H1 (cell line): ENCODE measurements around the gene ASTN2. TPM values are rescaled to one million over a fixed set of nuclear protein-coding genes. Genes with fewer than 3 reads are reported as not detected.
A peak's percentile ranks its signal among the peaks of the same experiment; 100 is the strongest.

Experiments
- CTCF ChIA-PET: fragments of 300-600 bp; sonication (Branson Sonifier 250); formaldehyde crosslinking; loops from one replicate; lab custom pipeline; 2021; ENCODE audit not compliant: partially characterized antibody; lab: Charles Lee
- POLR2A ChIA-PET: fragments of 300-600 bp; sonication (Branson Sonifier 250); formaldehyde crosslinking; loops from one replicate; lab custom pipeline; 2021; ENCODE audit warnings: inconsistent platforms; ENCODE audit not compliant: partially characterized antibody; lab: Charles Lee
- DNase-seq, 2 experiments: peaks; one replicate each; pipeline versions ENCODE4 v3.0.0 to v3.0.0-alpha.2; 2010 to 2022; ENCODE audit warnings: low spot score in 2 of 2, low read depth in 1 of 2, mixed read lengths in 1 of 2
- FAIRE-seq: peaks from 2 replicates; lab custom pipeline; 2011; peaks lifted over from hg19 to GRCh38; lab: Jason Lieb, UNC
- H2AFZ ChIP-seq: 2 replicates; pipeline ENCODE4 v1.8.1; 2012; ENCODE audit warnings: low read length, inconsistent platforms
- H2AK5ac ChIP-seq: 2 replicates; pipeline ENCODE4 v1.6.1; 2013; ENCODE audit warnings: low read depth, low read length
- H2BK120ac ChIP-seq: replicated peaks from 2 replicates; pipeline ENCODE3; 2013; ENCODE audit warnings: low read depth, low read length, inconsistent platforms
- H2BK12ac ChIP-seq: 2 replicates; pipeline ENCODE4 v1.6.1; 2013; ENCODE audit warnings: low read depth, low read length
- H2BK15ac ChIP-seq: 2 replicates; pipeline ENCODE4 v1.6.1; 2013; ENCODE audit warnings: low read length
- H2BK20ac ChIP-seq: 2 replicates; pipeline ENCODE4 v1.6.1; 2013; ENCODE audit warnings: low read length
- H2BK5ac ChIP-seq: 2 replicates; pipeline ENCODE4 v1.6.1; 2013; ENCODE audit warnings: low read depth, low read length
- H3K14ac ChIP-seq: 2 replicates; pipeline ENCODE4 v1.6.1; 2013; ENCODE audit warnings: inconsistent platforms; ENCODE audit not compliant: insufficient read length
- H3K18ac ChIP-seq: 2 replicates; pipeline ENCODE4 v1.6.1; 2013; ENCODE audit warnings: low read length; ENCODE audit errors: extremely low read depth
- H3K23ac ChIP-seq: 2 replicates; pipeline ENCODE4 v1.6.1; 2013; ENCODE audit warnings: inconsistent platforms; ENCODE audit not compliant: insufficient read length
- H3K23me2 ChIP-seq: 2 replicates; pipeline ENCODE4 v1.6.1; 2013; ENCODE audit warnings: low read depth, low read length
- H3K27ac ChIP-seq: 2 replicates; pipeline ENCODE4 v1.6.1; 2011; ENCODE audit warnings: low read depth, low read length, inconsistent platforms
- H3K27me3 ChIP-seq, 4 experiments: replicated peaks in 1 of 4; 1 replicate in 1 of 4; 2 replicates in 3 of 4; pipeline versions ENCODE4 v1.6.1 to v1.8.1; 2011 to 2013; ENCODE audit warnings: low read length in 3 of 4, mild to moderate bottlenecking in 3 of 4, inconsistent platforms in 2 of 4, mixed read lengths in 2 of 4, moderate library complexity in 1 of 4; ENCODE audit not compliant: control insufficient read depth in 3 of 4, insufficient read depth in 3 of 4; ENCODE audit errors: extremely low read depth in 1 of 4
- H3K36me3 ChIP-seq, 4 experiments: 2 replicates each; pipeline versions ENCODE4 v1.6.1 to v1.8.1; 2011 to 2013; ENCODE audit warnings: mild to moderate bottlenecking in 4 of 4, low read length in 3 of 4, moderate library complexity in 2 of 4, control low read depth in 1 of 4, inconsistent platforms in 1 of 4; ENCODE audit not compliant: insufficient read depth in 4 of 4, control insufficient read depth in 2 of 4
- H3K4ac ChIP-seq: replicated peaks from 2 replicates; pipeline ENCODE3; 2013; ENCODE audit warnings: low read length, low read depth, mixed read lengths, inconsistent platforms; ENCODE audit not compliant: insufficient read length
- H3K4me1 ChIP-seq, 4 experiments: replicated peaks in 1 of 4; 1 replicate in 1 of 4; 2 replicates in 3 of 4; pipeline versions ENCODE4 v1.6.1 to v1.8.1; 2011 to 2013; ENCODE audit warnings: low read length in 3 of 4, inconsistent platforms in 2 of 4, mixed read lengths in 1 of 4; ENCODE audit not compliant: insufficient read depth in 4 of 4, control insufficient read depth in 3 of 4
- H3K4me2 ChIP-seq, 2 experiments: 2 replicates each; pipeline versions ENCODE4 v1.6.1 to v1.8.1; 2011 to 2013; ENCODE audit warnings: low read depth in 2 of 2, low read length in 2 of 2, control low read depth in 1 of 2, inconsistent platforms in 1 of 2, mild to moderate bottlenecking in 1 of 2; ENCODE audit not compliant: insufficient read depth in 1 of 2
- H3K4me3 ChIP-seq, 4 experiments: fragments of 200-600, 300-600 bp in 1 of 4; sonication (generic), shearing (Covaris generic), sonication (Bioruptor Twin) in 1 of 4; 2 replicates each; pipeline versions ENCODE4 v1.5.1 to v1.8.1; 2011 to 2016; ENCODE audit warnings: low read length in 4 of 4, low read depth in 3 of 4, control low read depth in 2 of 4, inconsistent platforms in 2 of 4, mild to moderate bottlenecking in 2 of 4, mixed read lengths in 1 of 4, moderate library complexity in 1 of 4; ENCODE audit not compliant: insufficient read depth in 2 of 4; ENCODE audit errors: extremely low read depth in 1 of 4
- H3K56ac ChIP-seq: replicated peaks from 2 replicates; pipeline ENCODE3; 2013; ENCODE audit warnings: low read depth, mild to moderate bottlenecking, mixed read lengths, low read length, inconsistent platforms; ENCODE audit not compliant: insufficient read length
- H3K79me1 ChIP-seq: 2 replicates; pipeline ENCODE4 v1.6.1; 2013; ENCODE audit warnings: low read depth, low read length, control low read depth
- H3K79me2 ChIP-seq, 2 experiments: 2 replicates each; pipeline versions ENCODE4 v1.6.1 to v1.8.1; 2012 to 2013; ENCODE audit warnings: low read length in 2 of 2, mild to moderate bottlenecking in 2 of 2, inconsistent platforms in 1 of 2; ENCODE audit not compliant: insufficient read depth in 2 of 2, control insufficient read depth in 1 of 2
- H3K9ac ChIP-seq, 4 experiments: replicated peaks in 1 of 4; 1 replicate in 1 of 4; 2 replicates in 3 of 4; pipeline versions ENCODE4 v1.6.1 to v1.8.1; 2011 to 2013; ENCODE audit warnings: low read depth in 3 of 4, low read length in 3 of 4, control low read depth in 2 of 4, mild to moderate bottlenecking in 2 of 4, moderate library complexity in 2 of 4, inconsistent platforms in 1 of 4; ENCODE audit errors: extremely low read depth in 1 of 4
- H3K9me3 ChIP-seq, 2 experiments: 2 replicates each; pipeline versions ENCODE4 v1.6.1 to v1.8.1; 2012 to 2013; ENCODE audit warnings: mild to moderate bottlenecking in 2 of 2, moderate library complexity in 2 of 2, control low read depth in 1 of 2, inconsistent platforms in 1 of 2, low read depth in 1 of 2, low read length in 1 of 2, mixed read lengths in 1 of 2; ENCODE audit not compliant: insufficient read depth in 2 of 2
- H4K20me1 ChIP-seq, 2 experiments: replicated peaks in 1 of 2; 2 replicates each; pipeline versions ENCODE3 to v1.8.1; 2011 to 2013; ENCODE audit warnings: inconsistent platforms in 2 of 2, low read length in 2 of 2, mild to moderate bottlenecking in 1 of 2; ENCODE audit not compliant: insufficient read depth in 2 of 2, control insufficient read depth in 1 of 2
- H4K5ac ChIP-seq: 2 replicates; pipeline ENCODE4 v1.6.1; 2013; ENCODE audit warnings: low read length, low read depth, mixed read lengths, inconsistent platforms; ENCODE audit not compliant: insufficient read length
- H4K8ac ChIP-seq: 2 replicates; pipeline ENCODE4 v1.8.0; 2013; ENCODE audit warnings: mild to moderate bottlenecking, moderate library complexity, low read length, inconsistent platforms; ENCODE audit not compliant: insufficient read depth; ENCODE audit errors: extremely low read depth
- H4K91ac ChIP-seq: replicated peaks from 2 replicates; pipeline ENCODE3; 2013; ENCODE audit warnings: low read length, mixed read lengths, inconsistent platforms; ENCODE audit not compliant: insufficient read length
- FOSL1 ChIP-seq: IDR thresholded peaks from 2 replicates; pipeline ENCODE4 v1.6.1; 2011; ENCODE audit warnings: mild to moderate bottlenecking, low read depth, low read length, moderate library complexity; ENCODE audit not compliant: insufficient read depth
- KDM4A ChIP-seq: IDR thresholded peaks from one replicate; pipeline ENCODE4 v1.7.1; 2012; ENCODE audit warnings: low read depth, mild to moderate bottlenecking, moderate library complexity, low read length, inconsistent platforms; ENCODE audit not compliant: severe bottlenecking
- RNF2 ChIP-seq: fragments of 200-900, 300-1000 bp; sonication (generic); IDR thresholded peaks from 2 replicates; pipeline ENCODE4 v1.7.1; 2016; ENCODE audit warnings: borderline replicate concordance, low read depth, mild to moderate bottlenecking, antibody characterized with exemption, low read length; ENCODE audit not compliant: poor library complexity, severe bottlenecking; ENCODE audit errors: missing control alignments
- SP1 ChIP-seq: IDR thresholded peaks from 2 replicates; pipeline ENCODE4 v1.6.1; 2011; ENCODE audit warnings: low read depth, low read length
- SP4 ChIP-seq: IDR thresholded peaks from 2 replicates; pipeline ENCODE4 v1.6.1; 2012; ENCODE audit warnings: low read length, inconsistent platforms
- SUZ12 ChIP-seq: fragments of 200-600 bp; sonication (generic); IDR thresholded peaks from 2 replicates; pipeline ENCODE4 v1.6.1; 2012; ENCODE audit warnings: mild to moderate bottlenecking, inconsistent platforms, low read length, moderate library complexity, mixed read lengths
- TAF1 ChIP-seq: IDR thresholded peaks from 2 replicates; pipeline ENCODE4 v1.6.1; 2011; ENCODE audit warnings: mild to moderate bottlenecking, low read depth, low read length
- whole genome bisulfite sequencing, 2 experiments: shearing (Covaris generic) in 1 of 2; methylation state at CpG; one replicate each; pipeline versions ENCODE4 v1.1.6 to v1.1.7; 2013 to 2015; ENCODE audit warnings: low lambda C conversion rate in 2 of 2, mixed read lengths in 2 of 2, inconsistent platforms in 1 of 2, low coverage in 1 of 2, missing lambda C conversion rate in 1 of 2; ENCODE audit not compliant: insufficient replicate concordance in 2 of 2, insufficient coverage in 1 of 2, insufficient read length in 1 of 2; ENCODE audit errors: extremely low coverage in 1 of 2, missing lambda C conversion rate in 1 of 2; 5-methylcytosine and 5-hydroxymethylcytosine counted together
- polyA plus RNA-seq, 7 experiments: library from polyadenylated mRNA; depleted of rRNA in 3 of 7; stranded (reverse) in 5 of 7; unstranded in 2 of 7; fragments of >200 nt in 5 of 7; fragments of 200-250 nt in 2 of 7; gene quantifications; 1 replicate in 5 of 7; 2 replicates in 1 of 7; 4 replicates in 1 of 7; pipeline versions ENCODE4 v1.2.1 to v1.2.3, GENCODE V29; 2011 to 2013; ENCODE audit warnings: missing spikeins in 2 of 7, mixed read lengths in 2 of 7
- total RNA-seq: library from RNA; stranded (reverse); fragmentation: NEBNext Ultra II Directional; extraction: Animal tissue kit (Norgen Biotek cat#: 25700); gene quantifications from 2 replicates; pipeline ENCODE4 v1.2.1, GENCODE V29; 2021

The ASTN2 gene
- total and polyA plus RNA-seq, 2 of the 8 experiments (the other 6 are each of a cell fraction or from before 2014, with no cell fraction given), result 8.2 to 13.7 TPM

DNA sequence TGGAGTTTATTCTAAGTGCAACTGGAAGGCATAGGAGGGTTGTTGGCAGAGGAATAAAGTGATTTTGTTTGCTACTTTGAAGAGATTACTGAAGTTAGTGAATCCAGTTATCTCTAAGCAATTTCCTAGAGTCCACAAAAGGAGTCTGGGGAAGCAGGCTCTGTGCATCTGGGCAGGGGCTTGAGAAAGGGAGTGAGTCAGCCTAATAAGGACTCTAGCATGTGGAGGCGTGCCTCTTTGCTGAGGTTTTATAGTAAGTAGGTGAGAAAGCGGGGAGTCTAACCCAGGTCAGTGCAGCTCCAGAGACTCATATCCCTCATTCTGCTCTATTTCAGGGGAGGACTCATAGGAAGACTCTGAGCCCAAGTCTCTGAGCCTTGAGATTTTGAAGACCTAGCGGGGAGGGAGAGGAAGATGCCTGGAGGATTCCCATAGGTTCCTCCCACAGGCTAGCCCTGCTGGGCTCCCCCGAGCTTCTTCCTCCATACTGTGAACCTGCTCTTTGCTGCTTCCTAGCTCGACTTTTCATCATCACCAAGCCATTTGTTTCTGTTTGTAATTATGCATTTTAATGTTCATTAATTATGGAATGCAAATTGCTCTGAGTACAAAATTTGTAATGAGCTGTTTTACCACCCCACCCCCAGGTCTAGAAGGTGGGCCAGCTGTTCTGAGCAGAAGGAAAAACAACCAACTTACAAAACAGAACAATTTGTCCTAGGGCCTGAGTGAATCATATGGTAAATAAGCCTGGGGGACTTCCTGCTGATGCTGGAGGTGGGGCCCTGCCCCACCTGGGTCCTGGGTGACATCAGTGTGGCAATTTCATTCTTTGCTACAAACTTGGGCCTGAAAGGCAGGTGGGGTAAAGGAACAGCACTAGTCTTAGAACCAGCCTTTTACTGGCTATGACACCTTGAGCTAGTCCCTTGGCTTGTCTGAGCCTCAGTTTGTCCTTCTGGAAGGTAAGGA, 577.6 kb downstream of the ASTN2 start:
- Histone ChIP-seq H3K4me2 (peak overlapping the region; percentile 8 to 28; a peak in 2 of 4 replicates), H3K14ac (no peak overlapping the region), H3K56ac (no peak overlapping the region), H3K79me1 (no peaks in the 10 kb centered on the region), H2AFZ (no peak overlapping the region; the same call in 1 of the 2 replicates), H2BK15ac (no peak overlapping the region), H4K5ac (no peak overlapping the region), H3K27me3 (no peaks in the 10 kb centered on the region), H4K91ac (peak overlapping the region; percentile 2), H2BK12ac (peak overlapping the region; percentile 87; the same call in 1 of the 2 replicates), H4K8ac (no peak overlapping the region), H3K4me1 (peaks cover 8 to 24% (median 15%) of the 10 kb centered on the region in 4 experiments; a peak in 6 of 7 replicates), H3K4ac (peak overlapping the region; percentile 74), H3K18ac (peak overlapping the region; percentile 48; the same call in 1 of the 2 replicates), H3K9ac (no peak overlapping the region; a peak in 1 of 7 replicates), H2AK5ac (no peak overlapping the region), H3K4me3 (no peak overlapping the region), H3K36me3 (no peaks in the 10 kb centered on the region), H2BK20ac (no peak overlapping the region; the same call in 1 of the 2 replicates), H3K79me2 (no peaks in the 10 kb centered on the region), H3K27ac (no peak overlapping the region; the same call in 1 of the 2 replicates), H3K23ac (no peak overlapping the region), H2BK5ac (peak overlapping the region; percentile 36; the same call in 1 of the 2 replicates), H3K23me2 (no peaks in the 10 kb centered on the region), H3K9me3 (peaks cover 2 to 7% of the 10 kb centered on the region in 2 experiments; a peak in 1 of 4 replicates), H4K20me1 (no peaks in the 10 kb centered on the region), H2BK120ac (peak overlapping the region; percentile 31)
- WGBS, 2 experiments, result 74% methylated on average over 5 of the region's 5 CpGs; no CpG with 5 or more reads in 1 of the 2 experiments
- POLR2A ChIA-PET, result no interaction called here
- no peak for DNase-seq
- no peak for TF ChIP-seq FOSL1
- no peak for TF ChIP-seq SUZ12
- 0 out of 2 replicates have a peak, but pooled peaks have one; percentile 6 for TF ChIP-seq TAF1
- TF ChIP-seq SP1, result no peak
- TF ChIP-seq KDM4A, result no peak
- no peak for TF ChIP-seq SP4
- TF ChIP-seq RNF2, result no peak
- FAIRE-seq, result no peak
- CTCF ChIA-PET, result interaction anchor here (0.5 to 3.2 kb wide), 4 partner anchors 23 to 1929 kb away, joined by 3 to 20 read pairs (median 4); no protein-coding TSS in a partner anchor
